ENCODE measurements around the gene SIGLEC11.

DNA sequence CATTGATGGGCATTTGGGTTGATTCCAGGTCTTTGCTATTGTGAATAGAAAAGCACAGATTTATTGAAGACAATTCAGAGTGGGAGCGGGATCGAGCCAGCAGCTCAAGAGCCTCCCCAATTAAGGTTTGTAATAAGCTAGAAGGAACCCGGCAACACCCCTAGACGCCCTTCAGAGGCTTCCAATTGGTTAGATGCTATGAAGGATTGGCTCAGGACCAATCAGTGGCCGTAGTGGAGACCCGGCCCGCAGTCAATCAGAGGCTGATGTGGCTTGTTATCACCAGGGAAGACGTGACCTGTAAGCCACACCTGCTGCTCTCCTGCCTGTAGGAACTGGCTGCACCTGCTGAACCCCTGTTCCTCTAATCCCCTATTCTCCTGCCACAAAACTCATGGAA, 14.6 kb downstream of the SIGLEC11 start:
- TF ChIP-seq, protein P1, sequence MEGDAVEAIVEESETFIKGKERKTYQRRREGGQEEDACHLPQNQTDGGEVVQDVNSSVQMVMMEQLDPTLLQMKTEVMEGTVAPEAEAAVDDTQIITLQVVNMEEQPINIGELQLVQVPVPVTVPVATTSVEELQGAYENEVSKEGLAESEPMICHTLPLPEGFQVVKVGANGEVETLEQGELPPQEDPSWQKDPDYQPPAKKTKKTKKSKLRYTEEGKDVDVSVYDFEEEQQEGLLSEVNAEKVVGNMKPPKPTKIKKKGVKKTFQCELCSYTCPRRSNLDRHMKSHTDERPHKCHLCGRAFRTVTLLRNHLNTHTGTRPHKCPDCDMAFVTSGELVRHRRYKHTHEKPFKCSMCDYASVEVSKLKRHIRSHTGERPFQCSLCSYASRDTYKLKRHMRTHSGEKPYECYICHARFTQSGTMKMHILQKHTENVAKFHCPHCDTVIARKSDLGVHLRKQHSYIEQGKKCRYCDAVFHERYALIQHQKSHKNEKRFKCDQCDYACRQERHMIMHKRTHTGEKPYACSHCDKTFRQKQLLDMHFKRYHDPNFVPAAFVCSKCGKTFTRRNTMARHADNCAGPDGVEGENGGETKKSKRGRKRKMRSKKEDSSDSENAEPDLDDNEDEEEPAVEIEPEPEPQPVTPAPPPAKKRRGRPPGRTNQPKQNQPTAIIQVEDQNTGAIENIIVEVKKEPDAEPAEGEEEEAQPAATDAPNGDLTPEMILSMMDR (conservative IDR thresholded peaks at IDR 0.05; ENCODE audit: low read depth, low read length), result no peak
- no peak for TF ChIP-seq EZH2 (IDR thresholded peaks at IDR 0.05; ENCODE audit: borderline replicate concordance, low read depth, low read length, poor library complexity, severe bottlenecking)
